Measurements from ENCODE around the gene SLC25A34. TPM values are rescaled to one million over a fixed set of nuclear protein-coding genes. Genes with fewer than 3 reads are reported as not detected.

The SLC25A34 gene
- total RNA-seq, 3 donors from 2014 or later (not counting 1 experiment from before 2014, with no cell fraction given): 0.73 to 1.8 (median 1.6) TPM

DNA sequence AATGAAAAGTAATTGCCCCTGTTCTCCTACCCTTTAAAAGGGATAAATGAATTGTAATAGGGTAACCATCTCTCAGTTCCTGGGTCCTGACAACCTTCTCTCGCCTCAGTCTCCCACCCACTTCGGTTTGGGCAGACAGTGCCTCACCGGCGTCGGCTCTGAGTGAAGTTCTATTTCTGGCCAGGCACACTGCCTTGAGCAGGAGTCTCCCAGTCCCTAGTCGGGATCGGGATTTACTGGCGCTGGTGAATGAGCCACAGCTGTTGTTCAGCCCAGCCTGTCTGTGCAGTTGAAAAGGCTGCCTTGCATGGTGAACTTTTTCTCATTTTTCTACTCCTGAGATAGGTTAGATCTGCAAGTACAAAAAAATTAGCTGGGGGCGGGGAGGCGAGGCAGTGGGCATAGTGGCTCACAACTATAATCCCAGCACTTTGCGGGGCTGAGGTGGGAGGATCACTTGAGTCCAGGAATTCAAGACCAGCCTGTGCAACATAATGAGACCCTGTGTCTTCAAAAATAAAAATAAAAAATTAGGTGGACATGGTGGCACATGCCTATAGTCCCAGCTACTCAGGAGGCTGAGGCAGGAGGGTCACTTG, 44.5 kb upstream of the SLC25A34 start:
- H3K36me3 Mint-ChIP-seq: no peaks in the 10 kb centered on the region
- intact Hi-C loops (cut with micrococcal nuclease): no loop called here

DNA sequence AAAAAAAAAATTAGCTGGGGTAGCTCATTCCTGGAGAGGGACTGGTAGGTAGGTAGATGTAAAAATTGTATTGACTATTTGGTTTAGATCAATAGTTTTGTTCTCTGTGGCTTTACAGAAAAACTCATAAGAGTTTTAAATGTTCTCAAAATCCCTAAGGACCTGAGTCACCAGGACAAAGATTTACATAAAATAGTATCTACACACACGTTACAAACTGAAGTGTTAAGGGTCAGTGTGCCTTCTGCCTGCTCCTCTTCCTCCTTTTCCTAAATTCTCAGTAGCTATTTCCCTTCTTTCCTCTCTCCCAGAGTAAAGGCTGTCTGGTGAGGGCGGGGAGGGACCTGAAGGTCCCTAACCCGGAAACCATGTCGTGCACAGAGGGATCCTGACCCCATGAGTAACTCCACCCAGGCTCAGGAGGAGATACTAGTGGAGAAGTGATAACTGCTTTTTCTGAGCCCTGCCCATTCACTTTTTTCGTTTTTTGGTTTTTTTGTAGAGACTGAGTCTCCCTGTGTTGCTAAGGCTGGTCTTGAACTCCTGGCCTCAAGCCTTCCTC, 43.9 kb upstream of the SLC25A34 start:
- TF ChIP-seq, protein P1, sequence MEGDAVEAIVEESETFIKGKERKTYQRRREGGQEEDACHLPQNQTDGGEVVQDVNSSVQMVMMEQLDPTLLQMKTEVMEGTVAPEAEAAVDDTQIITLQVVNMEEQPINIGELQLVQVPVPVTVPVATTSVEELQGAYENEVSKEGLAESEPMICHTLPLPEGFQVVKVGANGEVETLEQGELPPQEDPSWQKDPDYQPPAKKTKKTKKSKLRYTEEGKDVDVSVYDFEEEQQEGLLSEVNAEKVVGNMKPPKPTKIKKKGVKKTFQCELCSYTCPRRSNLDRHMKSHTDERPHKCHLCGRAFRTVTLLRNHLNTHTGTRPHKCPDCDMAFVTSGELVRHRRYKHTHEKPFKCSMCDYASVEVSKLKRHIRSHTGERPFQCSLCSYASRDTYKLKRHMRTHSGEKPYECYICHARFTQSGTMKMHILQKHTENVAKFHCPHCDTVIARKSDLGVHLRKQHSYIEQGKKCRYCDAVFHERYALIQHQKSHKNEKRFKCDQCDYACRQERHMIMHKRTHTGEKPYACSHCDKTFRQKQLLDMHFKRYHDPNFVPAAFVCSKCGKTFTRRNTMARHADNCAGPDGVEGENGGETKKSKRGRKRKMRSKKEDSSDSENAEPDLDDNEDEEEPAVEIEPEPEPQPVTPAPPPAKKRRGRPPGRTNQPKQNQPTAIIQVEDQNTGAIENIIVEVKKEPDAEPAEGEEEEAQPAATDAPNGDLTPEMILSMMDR (IDR thresholded peaks at IDR 0.05): no peak
- H3K27me3 Mint-ChIP-seq (ENCODE audit: low read depth in 2 of 2): no peaks in the 10 kb centered on the region
- H3K4me3 Mint-ChIP-seq: no peak overlapping the region
- Histone ChIP-seq H3K4me1 (ENCODE audit: control insufficient read depth, insufficient read depth, low read length) (peaks cover 9% of the 10 kb centered on the region), H3K27ac (ENCODE audit: low read length) (no peak overlapping the region), H3K36me3 (ENCODE audit: control insufficient read depth, insufficient read depth, low read length) (no peaks in the 10 kb centered on the region), H3K27me3 (ENCODE audit: control insufficient read depth, insufficient read depth, low read length) (no peaks in the 10 kb centered on the region), H3K9me3 (ENCODE audit: control insufficient read depth, insufficient read depth, low read length) (no peaks in the 10 kb centered on the region), H3K4me3 (ENCODE audit: low read length) (no peak overlapping the region)
- H3K27ac Mint-ChIP-seq: no peak overlapping the region
- DNase-seq: no peak
- no peaks in the 10 kb centered on the region for H3K36me3 Mint-ChIP-seq
- no peak for ATAC-seq
- WGBS (ENCODE audit: insufficient coverage): 92% methylated on average over 5 of the region's 5 CpGs
- intact Hi-C loops (cut with micrococcal nuclease): no loop called here
- peaks cover 28 to 36% of the 10 kb centered on the region in 2 donors for H3K4me1 Mint-ChIP-seq
- no peaks in the 10 kb centered on the region for H3K9me3 Mint-ChIP-seq

More for the DNA sequence above, 44.5 kb upstream of the SLC25A34 start:
- WGBS (ENCODE audit: insufficient coverage): 98% methylated on average over 11 of the region's 11 CpGs
- TF ChIP-seq, protein P1 (IDR thresholded peaks at IDR 0.05): no peak
- H3K9me3 Mint-ChIP-seq: no peaks in the 10 kb centered on the region
- no peak overlapping the region for H3K27ac Mint-ChIP-seq
- DNase-seq (no peak), ATAC-seq (no peak)
- no peaks in the 10 kb centered on the region for H3K27me3 Mint-ChIP-seq (ENCODE audit: low read depth in 2 of 2)
- H3K4me1 Mint-ChIP-seq: peaks cover 23 to 29% of the 10 kb centered on the region in 2 donors
- Histone ChIP-seq H3K4me1 (ENCODE audit: control insufficient read depth, insufficient read depth, low read length) (peaks cover 2% of the 10 kb centered on the region), H3K27me3 (ENCODE audit: control insufficient read depth, insufficient read depth, low read length) (no peaks in the 10 kb centered on the region), H3K27ac (ENCODE audit: low read length) (no peak overlapping the region), H3K9me3 (ENCODE audit: control insufficient read depth, insufficient read depth, low read length) (no peaks in the 10 kb centered on the region), H3K4me3 (ENCODE audit: low read length) (no peak overlapping the region), H3K36me3 (ENCODE audit: control insufficient read depth, insufficient read depth, low read length) (no peaks in the 10 kb centered on the region)
- no peak overlapping the region for H3K4me3 Mint-ChIP-seq

DNA sequence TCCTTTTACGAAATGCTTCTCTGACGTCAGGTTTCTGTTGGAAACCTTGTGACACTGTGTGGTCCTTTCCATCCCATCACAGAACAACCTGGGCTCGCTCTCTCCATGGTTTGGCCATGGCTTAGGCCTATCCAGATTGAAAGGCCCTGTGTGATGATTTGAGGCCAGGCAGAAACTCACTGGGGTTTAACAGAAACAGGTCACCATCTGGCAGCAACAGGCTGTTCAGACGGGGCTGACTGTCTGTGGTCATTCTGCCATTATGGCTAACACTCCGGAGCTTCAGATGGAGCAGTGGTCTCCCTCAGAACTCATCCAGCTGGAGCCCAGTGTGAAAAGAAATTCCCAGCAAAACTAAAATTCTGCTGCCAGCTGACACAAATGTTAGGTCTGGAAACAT, 42.7 kb upstream of the SLC25A34 start:
- no peak for DNase-seq
- H3K27ac Mint-ChIP-seq: no peak overlapping the region
- WGBS (ENCODE audit: insufficient coverage): 92% methylated on average over 5 of the region's 5 CpGs
- H3K4me3 Mint-ChIP-seq: no peak overlapping the region
- peaks cover 21% of the 10 kb centered on the region for H3K4me1 ChIP-seq (ENCODE audit: control insufficient read depth, insufficient read depth, low read length)
- H3K9me3 Mint-ChIP-seq: no peaks in the 10 kb centered on the region
- H3K36me3 Mint-ChIP-seq: no peaks in the 10 kb centered on the region
- peaks cover 24 to 37% of the 10 kb centered on the region in 2 donors for H3K4me1 Mint-ChIP-seq
- ATAC-seq: no peak
- no peak overlapping the region for H3K4me3 ChIP-seq (ENCODE audit: low read length)
- no peak overlapping the region for H3K27ac ChIP-seq (ENCODE audit: low read length)
- no peaks in the 10 kb centered on the region for H3K9me3 ChIP-seq (ENCODE audit: control insufficient read depth, insufficient read depth, low read length)
- H3K27me3 ChIP-seq (ENCODE audit: control insufficient read depth, insufficient read depth, low read length): no peaks in the 10 kb centered on the region
- H3K27me3 Mint-ChIP-seq (ENCODE audit: low read depth in 2 of 2): no peaks in the 10 kb centered on the region
- intact Hi-C loops (cut with micrococcal nuclease): no loop called here
- H3K36me3 ChIP-seq (ENCODE audit: control insufficient read depth, insufficient read depth, low read length): no peaks in the 10 kb centered on the region
- TF ChIP-seq, protein P1 (IDR thresholded peaks at IDR 0.05): no peak
